K562 (cell line): ENCODE data around the gene SSR2. TPM values are rescaled to one million over a fixed set of nuclear protein-coding genes. Genes with fewer than 3 reads are reported as not detected.
A peak's percentile ranks its signal among the peaks of the same experiment; 100 is the strongest.

Source experiments
- CCNT2 ChIP-seq: IDR thresholded peaks from 2 replicates; pipeline ENCODE4 v1.6.1; 2011; ENCODE audit warnings: borderline replicate concordance, low read depth, mild to moderate bottlenecking, moderate library complexity, mixed read lengths, low read length; ENCODE audit not compliant: insufficient read length; ENCODE audit errors: extremely low read depth
- ELF4 ChIP-seq: fragments of 450-650 bp; formaldehyde crosslinking; IDR thresholded peaks from 2 replicates; pipeline ENCODE4 v1.4.0; 2022; ENCODE audit warnings: missing genetic modification characterization
- ETV5 ChIP-seq: sonication (generic); formaldehyde crosslinking; IDR thresholded peaks from 2 replicates; pipeline ENCODE4 v1.4.0; 2020; ENCODE audit warnings: low read depth, mild to moderate bottlenecking, missing genetic modification reagents
- FOXA1 ChIP-seq: fragments of 450-650 bp; IDR thresholded peaks from 2 replicates; pipeline ENCODE4 v1.6.1; 2016; ENCODE audit warnings: mild to moderate bottlenecking, borderline replicate concordance
- FOXK1 ChIP-seq: sonication (generic); formaldehyde crosslinking; IDR thresholded peaks from 2 replicates; pipeline ENCODE4 v1.8.0; 2022; ENCODE audit warnings: missing genetic modification reagents, mild to moderate bottlenecking, borderline replicate concordance
- FOXK2 ChIP-seq, 2 experiments: fragments of 450-650 bp; IDR thresholded peaks in 1 of 2; conservative IDR thresholded peaks in 1 of 2; 2 replicates each; pipeline ENCODE4 v1.6.1; 2016; ENCODE audit warnings: low read depth in 2 of 2, mild to moderate bottlenecking in 1 of 2
- HMGXB4 ChIP-seq: sonication (generic); formaldehyde crosslinking; IDR thresholded peaks from 2 replicates; pipeline ENCODE4 v1.8.1; 2023; ENCODE audit warnings: mild to moderate bottlenecking, missing genetic modification reagents
- MAX ChIP-seq: sonication (generic); formaldehyde crosslinking; IDR thresholded peaks from 2 replicates; pipeline ENCODE4 v1.9.0; 2022; ENCODE audit warnings: mild to moderate bottlenecking, missing genetic modification reagents
- PHF21A ChIP-seq: fragments of 450-650 bp; IDR thresholded peaks from 2 replicates; pipeline ENCODE4 v1.6.1; 2017; ENCODE audit warnings: low read depth, borderline replicate concordance
- PHTF2 ChIP-seq: fragments of 250-450 bp; sonication (Bioruptor Pico); IDR thresholded peaks from 2 replicates; pipeline ENCODE4 v1.5.0; 2021; ENCODE audit warnings: mild to moderate bottlenecking
- POLR2G ChIP-seq: fragments of 200-400 bp; formaldehyde crosslinking; IDR thresholded peaks from 2 replicates; pipeline ENCODE4 v1.6.1; 2017; ENCODE audit warnings: low read depth, mild to moderate bottlenecking, antibody characterized with exemption, low read length, moderate library complexity
- RAD21 ChIP-seq, 2 experiments: fragments of 250-450 bp in 1 of 2; fragments of 450-650 bp in 1 of 2; sonication (Bioruptor Pico) in 1 of 2; formaldehyde crosslinking in 1 of 2; IDR thresholded peaks in 1 of 2; conservative IDR thresholded peaks in 1 of 2; 2 replicates each; pipeline versions ENCODE4 v1.4.0 to v1.8.0; 2020 to 2022; ENCODE audit warnings: mild to moderate bottlenecking in 2 of 2, moderate library complexity in 1 of 2
- STAT5B ChIP-seq: fragments of 250-450 bp; sonication (Bioruptor Pico); IDR thresholded peaks from 2 replicates; pipeline ENCODE4 v1.8.0; 2021; ENCODE audit warnings: mild to moderate bottlenecking, inconsistent platforms
- U2AF2 ChIP-seq: fragments of 200-400 bp; formaldehyde crosslinking; optimal IDR thresholded peaks from 2 replicates; pipeline ENCODE3; 2017; ENCODE audit warnings: low read depth, mild to moderate bottlenecking, low read length
- ZBTB7A ChIP-seq: IDR thresholded peaks from 2 replicates; pipeline ENCODE4 v1.6.1; 2011; ENCODE audit warnings: low read depth, mild to moderate bottlenecking, low read length, moderate library complexity, borderline replicate concordance; ENCODE audit not compliant: control insufficient read depth
- ZNF740 ChIP-seq, 3 experiments: fragments of 200-800 bp in 1 of 3; sonication (Bioruptor generic) in 1 of 3; sonication (generic) in 1 of 3; formaldehyde crosslinking in 1 of 3; IDR thresholded peaks; 2 replicates each; pipeline versions ENCODE4 v1.6.1 to v1.8.0; 2016 to 2022; ENCODE audit warnings: mild to moderate bottlenecking in 2 of 3, missing compliant biosample characterization in 2 of 3, missing genetic modification characterization in 2 of 3, missing genetic modification reagents in 1 of 3
- polyA plus RNA-seq, 8 experiments: library from polyadenylated mRNA; depleted of rRNA in 4 of 8; stranded (reverse) in 5 of 8; unstranded in 3 of 8; fragments of >200 nt; fragmentation: Nextera tagmentation in 2 of 8; fragmentation: Illumina TruSeq in 1 of 8; extraction: Ambion mirVana in 2 of 8; extraction: Trizol in 1 of 8; gene quantifications; 2 replicates each; pipeline versions ENCODE4 v1.2.1 to v1.2.3, GENCODE V29; 2011 to 2014; ENCODE audit warnings: inconsistent platforms in 1 of 8, missing spikeins in 1 of 8
- total RNA-seq, 7 experiments: library from RNA; depleted of rRNA in 6 of 7; stranded (reverse); fragments of >200 nt in 6 of 7; fragmentation: Illumina TruSeq in 2 of 7; extraction: Trizol in 2 of 7; gene quantifications; 2 replicates each; pipeline versions ENCODE4 v1.2.1 to v1.2.3, GENCODE V29; 2011 to 2021; ENCODE audit warnings: low replicate concordance in 1 of 7
- TF ChIP-seq, protein P1 (sequence below): sonication (generic); formaldehyde crosslinking; IDR thresholded peaks from 2 replicates; pipeline ENCODE4 v1.8.0; 2023; ENCODE audit warnings: missing genetic modification reagents, mild to moderate bottlenecking, borderline replicate concordance

SSR2 gene
- total and polyA plus RNA-seq, 9 of the 15 experiments (the other 6 are each of a cell fraction or from before 2014, with no cell fraction given) = 161 to 411 (median 240) TPM

DNA sequence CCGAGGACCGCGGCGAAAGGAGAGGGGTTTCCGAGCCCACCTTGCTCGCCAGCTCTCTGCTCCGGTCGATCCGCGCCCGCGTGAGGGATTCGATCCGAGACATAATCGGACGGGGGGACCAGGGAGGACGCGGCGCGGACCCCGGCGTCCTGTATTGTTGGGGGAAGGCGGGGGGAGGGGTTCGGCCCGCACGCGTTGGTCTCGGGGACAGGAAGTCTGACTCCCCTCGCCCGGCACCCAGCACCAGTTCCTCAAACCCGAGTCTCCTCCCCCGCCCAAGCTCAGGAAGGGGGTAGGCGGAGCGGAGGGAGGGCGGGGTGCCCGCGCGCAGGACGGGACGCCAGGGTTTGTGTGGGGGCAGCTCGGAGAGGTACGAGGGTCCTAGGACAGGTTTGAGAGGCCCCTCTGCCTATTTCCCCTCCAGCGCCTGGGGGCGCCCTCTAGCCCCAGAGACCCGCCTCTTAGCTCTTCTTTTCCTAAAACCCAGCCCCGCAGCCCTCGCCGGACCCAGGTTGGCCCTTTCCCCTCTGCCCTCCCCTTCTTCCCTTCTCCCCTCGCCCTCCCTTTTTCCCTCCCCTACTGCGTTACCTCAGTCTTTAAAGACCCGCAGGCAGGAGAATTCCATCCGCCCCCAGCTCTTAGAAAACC, 42.3 kb downstream of the SSR2 start, which contains the start of gene ARHGEF2 (continued):
- TF ChIP-seq, protein P1, sequence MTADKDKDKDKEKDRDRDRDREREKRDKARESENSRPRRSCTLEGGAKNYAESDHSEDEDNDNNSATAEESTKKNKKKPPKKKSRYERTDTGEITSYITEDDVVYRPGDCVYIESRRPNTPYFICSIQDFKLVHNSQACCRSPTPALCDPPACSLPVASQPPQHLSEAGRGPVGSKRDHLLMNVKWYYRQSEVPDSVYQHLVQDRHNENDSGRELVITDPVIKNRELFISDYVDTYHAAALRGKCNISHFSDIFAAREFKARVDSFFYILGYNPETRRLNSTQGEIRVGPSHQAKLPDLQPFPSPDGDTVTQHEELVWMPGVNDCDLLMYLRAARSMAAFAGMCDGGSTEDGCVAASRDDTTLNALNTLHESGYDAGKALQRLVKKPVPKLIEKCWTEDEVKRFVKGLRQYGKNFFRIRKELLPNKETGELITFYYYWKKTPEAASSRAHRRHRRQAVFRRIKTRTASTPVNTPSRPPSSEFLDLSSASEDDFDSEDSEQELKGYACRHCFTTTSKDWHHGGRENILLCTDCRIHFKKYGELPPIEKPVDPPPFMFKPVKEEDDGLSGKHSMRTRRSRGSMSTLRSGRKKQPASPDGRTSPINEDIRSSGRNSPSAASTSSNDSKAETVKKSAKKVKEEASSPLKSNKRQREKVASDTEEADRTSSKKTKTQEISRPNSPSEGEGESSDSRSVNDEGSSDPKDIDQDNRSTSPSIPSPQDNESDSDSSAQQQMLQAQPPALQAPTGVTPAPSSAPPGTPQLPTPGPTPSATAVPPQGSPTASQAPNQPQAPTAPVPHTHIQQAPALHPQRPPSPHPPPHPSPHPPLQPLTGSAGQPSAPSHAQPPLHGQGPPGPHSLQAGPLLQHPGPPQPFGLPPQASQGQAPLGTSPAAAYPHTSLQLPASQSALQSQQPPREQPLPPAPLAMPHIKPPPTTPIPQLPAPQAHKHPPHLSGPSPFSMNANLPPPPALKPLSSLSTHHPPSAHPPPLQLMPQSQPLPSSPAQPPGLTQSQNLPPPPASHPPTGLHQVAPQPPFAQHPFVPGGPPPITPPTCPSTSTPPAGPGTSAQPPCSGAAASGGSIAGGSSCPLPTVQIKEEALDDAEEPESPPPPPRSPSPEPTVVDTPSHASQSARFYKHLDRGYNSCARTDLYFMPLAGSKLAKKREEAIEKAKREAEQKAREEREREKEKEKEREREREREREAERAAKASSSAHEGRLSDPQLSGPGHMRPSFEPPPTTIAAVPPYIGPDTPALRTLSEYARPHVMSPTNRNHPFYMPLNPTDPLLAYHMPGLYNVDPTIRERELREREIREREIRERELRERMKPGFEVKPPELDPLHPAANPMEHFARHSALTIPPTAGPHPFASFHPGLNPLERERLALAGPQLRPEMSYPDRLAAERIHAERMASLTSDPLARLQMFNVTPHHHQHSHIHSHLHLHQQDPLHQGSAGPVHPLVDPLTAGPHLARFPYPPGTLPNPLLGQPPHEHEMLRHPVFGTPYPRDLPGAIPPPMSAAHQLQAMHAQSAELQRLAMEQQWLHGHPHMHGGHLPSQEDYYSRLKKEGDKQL = 0 out of 2 replicates have a peak, but pooled peaks have one; percentile 76
- TF ChIP-seq ZBTB7A = peak; percentile 97
- TF ChIP-seq RAD21 (CRISPR knock-in tag; conservative IDR thresholded peaks at IDR 0.05 in 1 of 2, IDR thresholded peaks at IDR 0.05 in 1 of 2) = peak in 1 of 2 experiments; percentile 22; a peak in 2 of 4 replicates
- 0 out of 2 replicates have a peak, but pooled peaks have one; percentile 19 for TF ChIP-seq ELF4 (CRISPR knock-in tag)
- TF ChIP-seq STAT5B (CRISPR knock-in tag) = no peak
- no peak for TF ChIP-seq PHF21A
- TF ChIP-seq FOXK2 (conservative IDR thresholded peaks at IDR 0.05 in 1 of 2, IDR thresholded peaks at IDR 0.05 in 1 of 2; ENCODE audit: low read depth in 2 of 2) = peak in 1 of 2 experiments; percentile 9; a peak in 1 of 4 replicates
- no peak for TF ChIP-seq FOXK1 (CRISPR knock-in tag)
- no peak for TF ChIP-seq PHTF2 (CRISPR knock-in tag)
- TF ChIP-seq POLR2G = peak; percentile 93
- TF ChIP-seq U2AF2 = no peak
- TF ChIP-seq HMGXB4 (CRISPR knock-in tag) = 0 out of 2 replicates have a peak, but pooled peaks have one; percentile 63
- 0 out of 2 replicates have a peak, but pooled peaks have one; percentile 20 for TF ChIP-seq ZNF740 (CRISPR knock-in tag; IDR thresholded peaks at IDR 0.05)
- no peak for TF ChIP-seq ZNF740 (tag; IDR thresholded peaks at IDR 0.05)
- TF ChIP-seq ETV5 (CRISPR knock-in tag) = peak; percentile 38; the same call in 1 of the 2 replicates
- peak; percentile 44; the same call in 1 of the 2 replicates for TF ChIP-seq MAX
- no peak for TF ChIP-seq FOXA1
- TF ChIP-seq CCNT2 = peak; percentile 57
